HG03342 (cell line): ENCODE data around the gene NLRP4.

Experiments used
- ATAC-seq: cut with Tn5 transposase; IDR thresholded peaks from one replicate; pipeline ENCODE4 v1.9.1; 2021; ENCODE audit warnings: mild to moderate bottlenecking, moderate library complexity; ENCODE audit not compliant: unreplicated experiment

NLRP4 gene, protein sequence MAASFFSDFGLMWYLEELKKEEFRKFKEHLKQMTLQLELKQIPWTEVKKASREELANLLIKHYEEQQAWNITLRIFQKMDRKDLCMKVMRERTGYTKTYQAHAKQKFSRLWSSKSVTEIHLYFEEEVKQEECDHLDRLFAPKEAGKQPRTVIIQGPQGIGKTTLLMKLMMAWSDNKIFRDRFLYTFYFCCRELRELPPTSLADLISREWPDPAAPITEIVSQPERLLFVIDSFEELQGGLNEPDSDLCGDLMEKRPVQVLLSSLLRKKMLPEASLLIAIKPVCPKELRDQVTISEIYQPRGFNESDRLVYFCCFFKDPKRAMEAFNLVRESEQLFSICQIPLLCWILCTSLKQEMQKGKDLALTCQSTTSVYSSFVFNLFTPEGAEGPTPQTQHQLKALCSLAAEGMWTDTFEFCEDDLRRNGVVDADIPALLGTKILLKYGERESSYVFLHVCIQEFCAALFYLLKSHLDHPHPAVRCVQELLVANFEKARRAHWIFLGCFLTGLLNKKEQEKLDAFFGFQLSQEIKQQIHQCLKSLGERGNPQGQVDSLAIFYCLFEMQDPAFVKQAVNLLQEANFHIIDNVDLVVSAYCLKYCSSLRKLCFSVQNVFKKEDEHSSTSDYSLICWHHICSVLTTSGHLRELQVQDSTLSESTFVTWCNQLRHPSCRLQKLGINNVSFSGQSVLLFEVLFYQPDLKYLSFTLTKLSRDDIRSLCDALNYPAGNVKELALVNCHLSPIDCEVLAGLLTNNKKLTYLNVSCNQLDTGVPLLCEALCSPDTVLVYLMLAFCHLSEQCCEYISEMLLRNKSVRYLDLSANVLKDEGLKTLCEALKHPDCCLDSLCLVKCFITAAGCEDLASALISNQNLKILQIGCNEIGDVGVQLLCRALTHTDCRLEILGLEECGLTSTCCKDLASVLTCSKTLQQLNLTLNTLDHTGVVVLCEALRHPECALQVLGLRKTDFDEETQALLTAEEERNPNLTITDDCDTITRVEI

DNA sequence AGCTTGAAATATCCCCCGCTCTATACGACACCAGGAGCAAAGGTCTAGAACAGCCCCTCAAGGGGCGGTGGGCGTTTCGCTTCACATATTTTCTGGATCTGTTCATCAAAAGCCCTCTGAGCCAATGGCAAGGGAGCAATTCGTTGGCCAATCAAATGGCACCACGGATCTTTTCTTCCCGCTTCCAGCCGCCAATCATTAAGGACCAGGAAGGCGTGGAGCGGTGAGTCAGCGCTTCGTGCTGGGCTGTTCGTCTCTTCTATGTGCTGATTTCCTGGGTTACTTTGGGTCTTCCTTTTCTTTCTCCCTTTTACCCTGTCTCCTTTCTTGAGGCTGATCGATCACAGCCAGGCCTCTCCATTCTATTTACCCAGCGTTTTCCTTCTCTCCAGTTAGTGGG is at the start of gene NLRP4:
TSS of gene NLRP4 (plus strand) at position 201 of the 400 bp plus-strand sequence. CDS start 15,541 bp downstream, outside the sequence.
- no peak for ATAC-seq

GRCh38 chr19:55795021-55795420 is 41.3 kb upstream of the NLRP4 start:
- no peak for ATAC-seq

- no peak for ATAC-seq
Observed at GRCh38 chr19:55801416-55801815, 34.9 kb upstream of the NLRP4 start.

- no peak for ATAC-seq
Observed at GRCh38 chr19:55802281-55802680, 34.1 kb upstream of the NLRP4 start.

DNA sequence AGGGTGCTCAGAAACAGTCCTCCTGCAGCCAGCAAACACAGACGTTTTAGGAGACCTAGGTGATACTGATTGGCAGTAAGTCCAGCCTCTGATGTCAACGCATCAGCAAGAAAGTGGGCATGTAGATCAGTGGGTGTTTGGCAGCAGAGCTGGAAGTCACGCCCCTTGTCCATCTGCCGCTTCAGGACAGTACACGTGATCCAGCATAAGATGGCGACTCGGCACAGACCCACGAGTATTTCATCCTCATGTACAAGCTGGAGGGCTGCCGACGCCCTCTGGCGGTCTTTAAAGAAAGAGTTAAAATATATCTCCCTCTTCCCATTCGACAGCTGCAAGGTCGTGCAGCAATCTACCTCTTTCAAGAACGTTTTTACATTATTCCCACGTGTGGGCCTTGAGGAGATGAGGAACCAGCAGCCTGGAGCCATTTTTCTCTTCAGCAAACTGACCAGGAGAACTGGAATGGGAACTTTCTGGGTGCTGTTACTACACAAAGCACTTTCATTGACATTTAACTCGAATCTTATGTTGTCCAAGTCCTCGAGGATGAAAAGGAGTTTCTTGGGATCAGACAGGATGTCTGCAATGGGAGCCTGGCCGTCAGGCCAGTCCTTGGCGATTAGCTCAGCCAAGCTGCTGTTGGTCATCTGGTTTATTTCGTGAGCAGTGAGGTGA is 26.8 kb upstream of the NLRP4 start:
- no peak for ATAC-seq

- no peak for ATAC-seq
Observed at GRCh38 chr19:55811340-55811739, 25.0 kb upstream of the NLRP4 start.

GRCh38 chr19:55812449-55812848 is 23.9 kb upstream of the NLRP4 start:
- ATAC-seq: no peak

- ATAC-seq: no peak
Observed at GRCh38 chr19:55813906-55814305, 22.4 kb upstream of the NLRP4 start.

DNA sequence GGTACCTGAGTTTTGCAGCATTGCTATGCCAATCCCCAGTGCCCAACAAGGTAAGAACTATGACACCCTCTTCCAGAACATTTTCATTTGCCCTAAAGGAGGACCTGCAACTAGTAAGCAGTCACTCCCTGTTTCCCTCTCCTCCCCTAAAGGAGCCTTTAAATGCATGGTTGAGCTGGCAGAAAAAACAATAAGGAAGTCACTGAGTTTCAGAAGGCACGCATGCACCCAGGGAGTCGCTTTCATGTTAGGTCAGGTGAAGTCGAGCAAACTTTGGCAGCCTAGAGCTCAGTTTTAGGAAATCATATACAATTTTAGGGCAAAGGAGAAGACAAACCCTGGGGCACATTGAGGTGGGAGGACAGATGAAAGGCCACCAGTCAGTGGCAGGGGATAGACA is 16.3 kb upstream of the NLRP4 start:
- no peak for ATAC-seq

DNA sequence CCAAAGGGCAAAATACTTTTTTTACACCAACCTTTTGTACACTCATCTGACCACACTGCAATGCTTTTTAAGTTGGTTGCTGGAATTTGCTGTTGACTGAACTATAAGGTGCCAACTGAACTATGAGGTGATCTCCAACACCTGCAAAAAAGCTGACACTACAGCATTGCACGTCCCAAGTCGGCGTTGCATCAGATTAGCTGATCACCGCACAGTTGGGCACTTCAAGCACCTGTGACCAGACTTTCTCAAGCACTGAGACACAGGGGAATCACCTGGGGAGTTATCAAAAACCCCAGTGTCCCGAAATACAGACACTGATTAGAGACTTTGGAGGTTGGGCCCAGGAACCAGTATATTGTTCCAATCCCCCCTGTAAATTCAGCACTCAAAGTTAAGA is 5.7 kb upstream of the NLRP4 start:
- no peak for ATAC-seq

- ATAC-seq: no peak
Observed at GRCh38 chr19:55831846-55832245, 4.5 kb upstream of the NLRP4 start, which contains the start of gene NLRP11. Gene NLRP11, minus strand, starts transcription at chr19:55831999. Its CDS starts 13,825 bp downstream, at chr19:55818174.

- no peak for ATAC-seq
Observed at GRCh38 chr19:55832676-55833075, 3.7 kb upstream of the NLRP4 start.

DNA sequence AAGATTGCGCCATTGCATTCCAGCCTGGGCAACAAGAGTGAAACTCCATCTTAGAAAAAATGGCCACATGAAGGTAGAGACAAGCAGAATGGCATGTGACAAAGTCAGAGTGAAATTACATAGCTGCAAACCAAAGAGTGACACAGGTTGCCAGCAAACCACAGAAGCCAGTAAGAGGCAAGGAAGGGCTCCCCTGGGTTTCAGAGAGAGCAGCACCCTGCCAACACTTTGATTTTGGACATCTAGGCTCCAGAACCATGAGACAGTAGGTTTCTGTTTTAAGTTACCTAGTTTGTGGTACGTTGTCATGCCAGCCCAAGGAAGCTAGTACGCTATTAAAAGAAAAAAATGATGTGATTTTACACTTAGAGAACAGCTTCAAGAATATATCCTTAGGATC is 1.9 kb downstream of the NLRP4 start:
- ATAC-seq: no peak

DNA sequence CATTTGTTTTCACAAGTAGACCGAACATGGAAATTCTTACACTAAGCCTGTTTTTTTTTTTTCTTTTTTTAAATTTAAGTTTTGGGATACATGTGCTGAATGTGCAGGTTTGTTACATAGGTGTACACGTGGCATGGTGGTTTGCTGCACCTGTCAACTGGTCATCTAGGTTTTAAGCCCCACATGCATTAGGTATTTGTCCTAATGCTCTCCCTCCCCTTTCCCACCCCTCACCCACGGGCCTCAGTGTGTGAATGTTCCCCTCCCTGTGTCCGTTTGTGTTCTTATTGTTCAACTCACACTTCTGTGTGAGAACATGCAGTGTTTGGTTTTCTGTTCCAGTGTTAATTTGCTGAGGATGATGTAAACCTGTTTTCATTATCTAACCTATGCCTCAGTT is 2.6 kb downstream of the NLRP4 start:
- no peak for ATAC-seq

GRCh38 chr19:55855160-55855559 is 18.8 kb downstream of the NLRP4 start:
- ATAC-seq: no peak

DNA sequence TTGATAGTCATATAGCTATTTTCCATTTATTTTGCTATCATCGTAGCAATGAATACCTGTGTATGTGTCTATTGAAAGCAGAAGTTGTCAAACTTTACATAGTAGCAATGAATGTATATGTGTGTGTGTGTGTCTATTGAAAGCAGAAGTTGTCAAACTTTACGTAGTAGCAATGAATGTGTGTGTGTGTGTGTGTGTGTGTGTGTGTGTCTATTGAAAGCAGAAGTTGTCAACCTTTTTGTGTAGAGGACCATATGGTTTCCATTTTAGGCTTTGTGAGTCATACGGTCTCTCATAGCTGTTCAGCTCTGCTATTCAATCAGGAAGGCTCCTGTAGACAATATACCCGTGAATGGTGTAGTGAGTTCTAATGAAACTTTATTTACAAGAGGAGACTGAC is 20.8 kb downstream of the NLRP4 start:
- no peak for ATAC-seq

GRCh38 chr19:55857974-55858373 is 21.6 kb downstream of the NLRP4 start:
- ATAC-seq: no peak

DNA sequence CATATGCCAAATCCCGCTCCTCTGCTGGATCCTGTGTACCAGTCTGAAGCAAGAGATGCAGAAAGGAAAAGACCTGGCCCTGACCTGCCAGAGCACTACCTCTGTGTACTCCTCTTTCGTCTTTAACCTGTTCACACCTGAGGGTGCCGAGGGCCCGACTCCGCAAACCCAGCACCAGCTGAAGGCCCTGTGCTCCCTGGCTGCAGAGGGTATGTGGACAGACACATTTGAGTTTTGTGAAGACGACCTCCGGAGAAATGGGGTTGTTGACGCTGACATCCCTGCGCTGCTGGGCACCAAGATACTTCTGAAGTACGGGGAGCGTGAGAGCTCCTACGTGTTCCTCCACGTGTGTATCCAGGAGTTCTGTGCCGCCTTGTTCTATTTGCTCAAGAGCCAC is 22.1 kb downstream of the NLRP4 start:
- ATAC-seq: no peak

- ATAC-seq: no peak
Observed at GRCh38 chr19:55858969-55859368, 22.6 kb downstream of the NLRP4 start.

GRCh38 chr19:55866521-55866920 is 30.2 kb downstream of the NLRP4 start:
- ATAC-seq: no peak

GRCh38 chr19:55867101-55867500 is 30.8 kb downstream of the NLRP4 start:
- no peak for ATAC-seq
